ENCODE results near the gene SLC5A11.
A peak's percentile ranks its signal among the peaks of the same experiment; 100 is the strongest.
"Not testable (repeated sequence)": the region's sequence is repeated elsewhere in the genome, so short reads cannot be mapped to it uniquely, and the experiment has no call there.

The SLC5A11 gene

GRCh38 chr16:24887472-24887871 lies 41.7 kb downstream of the SLC5A11 start:
- no peak overlapping the region for H3K27ac ChIP-seq
- TF ChIP-seq ZFX (IDR thresholded peaks at IDR 0.05) = no peak
- TF ChIP-seq, protein P1, sequence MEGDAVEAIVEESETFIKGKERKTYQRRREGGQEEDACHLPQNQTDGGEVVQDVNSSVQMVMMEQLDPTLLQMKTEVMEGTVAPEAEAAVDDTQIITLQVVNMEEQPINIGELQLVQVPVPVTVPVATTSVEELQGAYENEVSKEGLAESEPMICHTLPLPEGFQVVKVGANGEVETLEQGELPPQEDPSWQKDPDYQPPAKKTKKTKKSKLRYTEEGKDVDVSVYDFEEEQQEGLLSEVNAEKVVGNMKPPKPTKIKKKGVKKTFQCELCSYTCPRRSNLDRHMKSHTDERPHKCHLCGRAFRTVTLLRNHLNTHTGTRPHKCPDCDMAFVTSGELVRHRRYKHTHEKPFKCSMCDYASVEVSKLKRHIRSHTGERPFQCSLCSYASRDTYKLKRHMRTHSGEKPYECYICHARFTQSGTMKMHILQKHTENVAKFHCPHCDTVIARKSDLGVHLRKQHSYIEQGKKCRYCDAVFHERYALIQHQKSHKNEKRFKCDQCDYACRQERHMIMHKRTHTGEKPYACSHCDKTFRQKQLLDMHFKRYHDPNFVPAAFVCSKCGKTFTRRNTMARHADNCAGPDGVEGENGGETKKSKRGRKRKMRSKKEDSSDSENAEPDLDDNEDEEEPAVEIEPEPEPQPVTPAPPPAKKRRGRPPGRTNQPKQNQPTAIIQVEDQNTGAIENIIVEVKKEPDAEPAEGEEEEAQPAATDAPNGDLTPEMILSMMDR (conservative IDR thresholded peaks at IDR 0.05) = no peak

GRCh38 chr16:24890746-24891145 lies 45.0 kb downstream of the SLC5A11 start:
- no peak overlapping the region for H3K27ac ChIP-seq
- TF ChIP-seq, protein P1 (conservative IDR thresholded peaks at IDR 0.05) = no peak
- no peak for TF ChIP-seq ZFX (IDR thresholded peaks at IDR 0.05)

GRCh38 chr16:24896439-24896838 lies 50.7 kb downstream of the SLC5A11 start:
- no peak for TF ChIP-seq ZFX (IDR thresholded peaks at IDR 0.05)
- TF ChIP-seq, protein P1 (conservative IDR thresholded peaks at IDR 0.05) = no peak
- no peak overlapping the region for H3K27ac ChIP-seq

DNA sequence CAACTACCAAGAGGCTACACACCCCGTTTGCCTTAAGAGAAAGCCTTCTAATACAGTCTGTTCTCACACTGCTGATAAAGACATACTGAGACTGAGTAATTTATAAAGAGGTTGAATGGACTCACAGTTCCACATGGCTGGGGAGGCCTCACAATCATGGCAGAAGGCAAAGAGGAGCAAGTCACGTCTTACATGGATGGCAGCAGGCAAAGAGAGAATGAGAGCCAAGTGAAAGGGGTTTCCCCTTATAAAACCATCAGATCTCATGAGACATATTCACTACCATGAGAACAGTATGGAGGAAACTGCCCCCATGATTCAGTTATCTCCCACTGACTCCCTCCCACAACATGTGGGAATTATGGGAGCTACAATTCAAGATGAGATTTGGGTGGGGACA lies 51.8 kb downstream of the SLC5A11 start:
- not testable (repeated sequence) for H3K27ac ChIP-seq

- TF ChIP-seq, protein P1 (conservative IDR thresholded peaks at IDR 0.05) = no peak
- TF ChIP-seq ZFX (IDR thresholded peaks at IDR 0.05) = no peak
- H3K27ac ChIP-seq = no peak overlapping the region
These were observed 54.5 kb downstream of the SLC5A11 start for GRCh38 chr16:24900230-24900629.

- no peak for TF ChIP-seq ZFX (IDR thresholded peaks at IDR 0.05)
- TF ChIP-seq, protein P1 (conservative IDR thresholded peaks at IDR 0.05) = peak; percentile 74
- no peak overlapping the region for H3K27ac ChIP-seq
These were observed 60.5 kb downstream of the SLC5A11 start for GRCh38 chr16:24906199-24906808.

GRCh38 chr16:24906901-24907300 lies 61.1 kb downstream of the SLC5A11 start:
- H3K27ac ChIP-seq = no peak overlapping the region
- TF ChIP-seq, protein P1 (conservative IDR thresholded peaks at IDR 0.05) = no peak
- no peak for TF ChIP-seq ZFX (IDR thresholded peaks at IDR 0.05)

DNA sequence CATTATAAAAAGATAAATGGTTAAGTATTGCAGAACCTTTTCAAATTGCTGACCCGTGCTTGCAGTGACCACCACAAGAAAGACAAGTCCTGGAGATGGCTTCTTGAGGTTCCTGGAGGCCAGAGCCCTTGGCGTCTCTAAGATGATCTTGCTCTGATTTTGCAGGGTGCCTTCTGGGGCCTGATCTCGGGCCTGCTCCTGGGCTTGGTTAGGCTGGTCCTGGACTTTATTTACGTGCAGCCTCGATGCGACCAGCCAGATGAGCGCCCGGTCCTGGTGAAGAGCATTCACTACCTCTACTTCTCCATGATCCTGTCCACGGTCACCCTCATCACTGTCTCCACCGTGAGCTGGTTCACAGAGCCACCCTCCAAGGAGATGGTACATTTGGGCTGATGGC lies 63.0 kb downstream of the SLC5A11 start:
- H3K27ac ChIP-seq = no peak overlapping the region
- TF ChIP-seq ZFX (IDR thresholded peaks at IDR 0.05) = no peak
- TF ChIP-seq, protein P1 (conservative IDR thresholded peaks at IDR 0.05) = no peak
